Measurements from ENCODE around the gene SLC37A1.

SLC37A1 gene

DNA sequence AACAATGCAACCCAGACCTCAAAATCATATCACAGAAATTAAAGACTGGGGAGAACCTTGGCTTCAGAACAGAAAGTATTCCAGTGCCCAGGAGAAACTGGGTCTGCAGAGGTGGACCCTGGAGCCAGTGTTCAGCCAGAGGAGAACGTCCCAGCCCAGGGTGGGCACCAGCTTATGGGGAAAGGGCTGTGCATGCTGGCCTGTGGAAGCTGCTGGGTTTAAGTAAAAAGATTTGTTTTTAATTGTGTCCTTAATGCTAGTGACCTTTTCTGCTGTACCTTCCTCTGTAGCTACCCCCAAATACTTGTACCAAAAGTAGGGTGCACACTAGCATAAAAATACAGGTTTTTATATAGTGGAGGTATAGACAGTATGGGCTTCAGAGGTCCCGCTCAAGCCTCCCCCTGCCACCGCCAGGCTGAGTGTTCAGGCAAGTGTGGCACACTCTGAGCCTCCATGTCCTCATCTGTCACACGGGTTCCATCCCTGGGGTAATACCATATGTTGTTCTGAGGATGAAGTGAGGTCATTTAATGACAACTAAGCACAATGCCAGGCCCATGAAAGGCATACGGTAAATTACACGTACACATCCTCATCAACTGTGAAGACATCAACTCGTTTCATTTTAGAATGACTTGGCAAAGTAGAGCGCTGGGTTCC, 47.0 kb downstream of the SLC37A1 start:
- DNase-seq (ENCODE audit: low read depth in 3 of 3) = no peak

DNA sequence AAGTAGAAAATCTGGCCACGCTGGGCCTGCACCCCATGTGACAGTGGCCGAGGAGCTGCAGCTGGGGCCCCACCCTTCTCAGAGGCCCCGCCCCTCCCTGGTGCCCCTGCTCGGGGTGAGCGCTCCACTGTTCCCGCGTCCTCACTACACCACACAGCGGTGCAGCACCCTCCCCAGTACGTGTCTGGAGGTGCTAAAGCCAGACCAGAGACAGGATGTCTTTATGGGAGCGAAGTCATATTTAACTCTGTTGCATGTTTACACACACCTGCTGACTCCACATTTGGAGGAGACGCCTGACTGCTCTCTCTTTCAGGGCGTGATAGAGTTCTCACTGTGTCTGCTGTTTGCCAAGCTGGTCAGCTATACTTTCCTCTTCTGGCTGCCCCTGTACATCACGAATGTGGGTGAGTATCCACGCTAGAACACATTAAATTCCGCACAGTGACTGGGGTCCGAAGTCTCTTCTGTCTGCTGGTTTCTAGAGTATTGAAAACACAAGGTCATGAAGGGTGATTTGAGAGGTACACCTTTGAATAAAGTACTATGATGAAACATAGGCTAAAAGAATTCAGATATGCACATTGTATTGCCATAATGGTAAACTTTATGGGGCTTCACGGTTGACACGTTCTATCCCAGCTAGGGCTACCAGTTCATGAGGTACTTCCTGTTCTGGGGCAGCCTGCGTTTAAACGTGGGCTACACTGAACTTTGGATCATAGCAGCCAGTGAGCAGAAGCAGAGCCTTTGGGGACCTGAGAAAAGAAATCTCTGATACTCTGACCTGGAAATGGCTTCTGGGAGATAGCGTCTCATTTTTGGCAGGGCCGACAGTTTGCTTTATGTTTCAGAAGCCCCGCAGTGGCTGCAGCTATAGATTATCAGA, 48.4 kb downstream of the SLC37A1 start:
- no peak for DNase-seq (ENCODE audit: low read depth in 3 of 3)

DNA sequence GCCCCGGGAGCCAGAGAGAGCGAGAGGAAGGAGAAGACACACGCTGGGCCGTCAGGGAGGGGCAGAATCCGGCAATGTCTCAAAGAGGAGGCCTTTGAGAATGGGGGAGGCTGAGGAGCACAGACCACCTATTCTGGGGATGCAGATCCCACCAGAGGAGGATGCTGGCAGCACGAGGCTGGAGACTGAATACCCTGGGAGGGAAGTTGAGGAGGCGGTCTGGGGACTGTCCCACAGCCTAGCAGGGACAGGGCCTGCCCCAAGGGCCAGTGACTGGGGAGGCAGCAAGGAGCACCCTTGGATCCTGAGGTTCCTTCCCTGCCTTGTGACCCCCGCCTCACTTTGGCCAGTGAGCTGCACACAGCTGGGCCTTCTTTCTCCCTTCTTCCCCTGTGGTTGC, 49.2 kb downstream of the SLC37A1 start:
- no peak for DNase-seq (ENCODE audit: low read depth in 3 of 3)

DNA sequence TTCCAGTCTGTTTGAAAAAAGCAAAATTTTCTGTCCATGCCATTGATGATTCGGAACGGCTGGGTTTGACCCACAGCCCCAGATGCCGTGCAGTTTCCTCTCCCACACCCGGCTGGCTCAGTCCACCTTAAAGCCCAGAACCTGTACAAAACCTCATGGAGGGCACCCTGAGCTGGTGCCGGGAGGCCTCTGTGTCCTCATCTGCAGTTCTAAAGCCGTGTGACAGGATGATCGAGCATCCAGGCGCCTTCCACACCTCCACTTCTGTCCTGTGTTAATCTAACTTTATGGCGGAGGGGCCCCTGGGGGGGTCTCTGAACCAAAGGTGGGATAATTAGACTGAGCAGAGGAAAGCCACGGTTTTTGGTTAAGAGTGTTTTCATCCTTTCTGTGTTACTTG, 49.6 kb downstream of the SLC37A1 start:
- DNase-seq (ENCODE audit: low read depth in 3 of 3) = no peak

DNA sequence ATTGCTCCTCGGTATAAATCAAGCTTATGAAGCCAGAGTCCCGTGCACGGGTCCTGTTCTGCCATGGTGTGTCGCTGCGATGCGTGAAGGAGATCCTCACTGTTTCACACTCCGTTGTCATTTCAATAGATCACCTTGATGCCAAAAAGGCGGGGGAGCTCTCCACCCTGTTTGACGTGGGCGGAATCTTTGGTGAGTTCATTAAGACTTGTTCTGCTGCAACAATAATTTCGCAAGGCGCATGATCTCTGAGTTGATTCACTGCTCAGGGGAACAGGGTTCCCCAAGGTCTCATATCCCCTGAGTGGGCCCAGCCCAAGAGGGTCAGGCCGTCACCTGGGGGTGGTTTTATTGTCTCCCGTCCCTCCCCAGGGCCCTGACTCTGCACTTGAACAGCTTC, 50.0 kb downstream of the SLC37A1 start:
- DNase-seq (ENCODE audit: low read depth in 3 of 3) = no peak

DNA sequence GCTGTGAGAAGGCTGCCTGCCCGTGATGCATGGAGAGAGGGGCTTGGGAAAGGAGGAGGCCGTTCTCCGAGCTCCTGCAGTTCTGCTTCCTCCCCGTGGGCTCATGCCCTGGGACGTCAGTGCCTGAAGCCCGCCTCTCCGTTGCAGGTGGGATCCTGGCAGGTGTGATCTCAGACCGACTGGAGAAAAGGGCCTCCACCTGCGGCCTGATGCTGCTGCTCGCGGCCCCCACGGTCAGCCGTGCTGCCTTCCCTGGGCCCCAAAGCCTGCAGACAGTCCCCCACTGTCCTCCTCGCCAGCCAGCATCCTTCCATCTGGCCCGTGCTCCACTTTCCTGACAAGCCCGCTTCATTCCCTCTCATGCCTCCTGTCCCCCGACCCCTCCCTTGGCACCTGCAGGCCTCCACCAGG, 50.9 kb downstream of the SLC37A1 start:
- DNase-seq (ENCODE audit: low read depth in 3 of 3) = no peak

DNA sequence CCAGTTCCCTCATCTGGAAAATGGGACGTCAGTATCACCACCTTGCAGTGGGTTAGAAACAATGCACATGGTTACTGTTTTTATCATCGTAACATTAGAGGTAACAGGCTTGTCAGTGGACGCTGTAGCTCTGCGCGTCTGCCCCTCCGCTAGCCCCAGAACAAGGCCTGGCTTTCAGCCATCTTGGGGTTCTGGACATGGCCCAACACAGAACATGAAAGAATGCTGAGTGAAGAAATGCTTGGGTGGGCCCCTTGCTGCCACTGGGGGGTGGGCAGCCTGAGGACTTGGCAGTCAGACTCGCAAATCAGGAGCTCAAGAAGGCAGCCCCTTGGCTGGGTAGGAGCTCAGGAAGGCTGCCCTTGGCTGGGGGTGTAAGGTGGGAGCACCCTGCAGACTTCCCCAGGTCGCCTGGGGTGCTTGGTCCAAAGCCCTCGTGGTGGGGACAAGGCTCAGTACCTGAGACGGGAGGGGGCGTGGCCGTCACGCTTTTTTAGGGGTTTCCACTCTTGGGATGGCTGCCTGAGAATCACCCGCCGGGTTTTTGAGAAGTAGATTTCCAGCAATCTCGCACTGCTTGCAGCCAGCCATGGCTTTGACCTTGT, 51.7 kb downstream of the SLC37A1 start:
- no peak for DNase-seq (ENCODE audit: low read depth in 3 of 3)

DNA sequence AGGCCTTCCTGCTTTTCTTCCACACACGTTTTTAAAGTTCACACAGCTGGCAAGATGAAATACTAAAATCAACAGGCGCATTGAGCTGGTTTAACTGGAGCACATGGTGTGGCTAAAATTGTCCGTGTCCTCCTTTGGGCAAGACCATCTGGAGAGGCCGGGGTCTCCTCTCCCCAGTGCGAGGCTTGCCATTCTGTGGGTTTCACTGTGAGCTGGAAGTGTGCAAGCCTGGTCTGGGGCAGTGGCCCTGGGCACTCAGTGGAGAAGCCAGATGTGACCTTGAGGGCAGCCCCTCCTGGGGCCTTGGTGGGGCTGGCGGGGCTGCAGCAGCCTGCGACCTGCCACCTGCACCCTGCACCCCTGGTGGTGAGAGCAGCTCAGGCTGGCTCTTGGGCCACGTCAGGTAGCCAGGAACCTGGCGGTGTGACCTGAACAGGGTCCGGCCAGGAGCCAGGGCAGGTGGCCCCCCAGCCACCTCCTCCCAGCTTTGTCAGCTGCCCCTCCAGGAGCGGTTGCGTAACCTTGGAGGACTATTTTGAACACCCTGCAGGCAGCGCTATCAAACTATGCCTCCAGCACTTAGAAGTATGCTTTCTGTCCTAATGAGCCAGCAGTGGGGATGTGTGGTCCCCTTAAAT, 52.4 kb downstream of the SLC37A1 start:
- DNase-seq (ENCODE audit: low read depth in 3 of 3) = no peak

DNA sequence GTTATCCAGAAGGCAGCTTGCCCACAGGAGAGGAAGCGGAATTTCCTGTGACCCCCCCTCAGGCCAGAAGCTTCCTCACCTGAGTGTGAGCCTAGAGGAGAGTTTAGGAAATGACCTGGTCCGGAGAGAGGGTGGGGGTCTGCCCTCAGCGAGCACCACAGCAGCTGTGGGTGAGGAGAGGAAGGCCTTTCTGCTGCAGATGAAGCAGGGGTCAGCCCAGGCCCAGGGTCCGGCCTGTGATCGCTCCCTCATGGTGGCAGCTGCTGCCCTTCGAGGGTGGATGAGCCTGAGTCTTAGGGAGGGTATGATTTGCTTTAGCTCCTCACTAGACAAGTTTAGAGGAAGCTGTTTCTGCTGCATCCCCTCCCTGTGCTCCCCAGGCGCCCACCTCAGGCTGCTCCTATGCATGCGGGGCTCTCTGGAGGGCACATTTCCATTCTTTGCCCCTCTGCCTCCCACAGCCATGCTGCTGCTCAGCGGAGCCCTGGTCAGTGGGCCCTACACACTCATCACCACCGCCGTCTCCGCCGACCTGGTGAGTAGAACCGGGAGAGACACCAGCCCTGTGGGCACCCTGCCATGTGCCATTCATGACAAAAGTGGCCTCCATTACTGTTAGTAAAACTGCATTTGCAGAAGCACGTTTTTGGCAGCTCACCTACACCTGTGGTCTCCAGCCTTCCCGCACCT, 53.0 kb downstream of the SLC37A1 start:
- no peak for DNase-seq (ENCODE audit: low read depth in 3 of 3)

DNA sequence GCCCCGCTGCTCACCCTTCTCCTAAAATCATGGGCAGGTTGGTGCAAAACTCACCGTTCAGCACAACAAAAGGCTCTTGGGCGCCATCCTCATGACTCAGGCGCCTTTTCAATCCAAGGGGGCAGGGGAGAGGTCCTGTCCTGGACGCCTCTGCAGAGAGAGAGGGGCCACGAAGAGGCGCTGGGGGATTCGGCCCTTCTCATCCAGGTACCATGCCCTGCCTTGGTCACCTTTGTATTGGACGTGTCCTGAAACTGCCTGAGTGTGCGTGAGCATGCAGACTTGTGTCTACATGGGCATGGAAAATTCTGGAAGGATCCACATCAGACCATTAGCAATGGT, 53.5 kb downstream of the SLC37A1 start:
- DNase-seq (ENCODE audit: low read depth in 3 of 3) = no peak

DNA sequence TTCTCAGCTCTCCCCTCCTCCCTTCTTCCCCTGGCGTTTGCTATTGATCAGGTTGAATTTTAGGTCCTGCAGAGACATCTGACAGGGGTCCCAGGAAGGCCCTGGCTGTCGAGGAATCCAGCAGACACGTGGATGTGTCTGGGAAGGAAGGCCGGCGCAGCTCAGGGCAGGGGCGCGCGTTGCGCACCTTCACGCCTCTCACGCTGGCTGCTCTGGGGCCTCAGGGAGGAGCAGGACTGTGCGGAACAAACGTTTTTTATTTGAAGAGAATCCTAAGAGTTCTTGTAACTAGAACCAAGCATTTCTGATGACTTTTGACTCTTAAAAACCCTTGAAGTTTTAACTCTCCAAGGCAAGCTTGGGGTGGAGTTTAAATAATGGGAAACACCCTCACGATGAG, 54.2 kb downstream of the SLC37A1 start:
- DNase-seq (ENCODE audit: low read depth in 3 of 3) = no peak

DNA sequence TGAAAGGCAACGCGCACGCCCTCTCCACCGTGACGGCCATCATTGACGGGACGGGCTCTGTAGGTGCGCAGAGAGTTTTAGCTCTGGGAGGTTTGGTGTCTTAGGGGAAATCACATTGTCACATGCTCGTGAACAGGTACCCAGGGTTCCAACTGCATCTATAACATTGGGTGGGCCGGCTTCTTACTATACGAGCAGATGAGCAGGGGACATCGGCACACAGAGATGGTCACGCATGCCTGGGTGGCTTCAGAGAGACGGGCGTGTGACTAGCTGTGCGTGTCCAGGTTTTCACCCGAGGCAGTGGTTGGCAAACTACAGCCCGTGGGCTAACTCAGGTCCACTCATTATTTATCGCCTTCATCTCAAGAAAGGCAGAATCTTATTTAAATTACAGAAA, 54.7 kb downstream of the SLC37A1 start:
- no peak for DNase-seq (ENCODE audit: low read depth in 3 of 3)

DNA sequence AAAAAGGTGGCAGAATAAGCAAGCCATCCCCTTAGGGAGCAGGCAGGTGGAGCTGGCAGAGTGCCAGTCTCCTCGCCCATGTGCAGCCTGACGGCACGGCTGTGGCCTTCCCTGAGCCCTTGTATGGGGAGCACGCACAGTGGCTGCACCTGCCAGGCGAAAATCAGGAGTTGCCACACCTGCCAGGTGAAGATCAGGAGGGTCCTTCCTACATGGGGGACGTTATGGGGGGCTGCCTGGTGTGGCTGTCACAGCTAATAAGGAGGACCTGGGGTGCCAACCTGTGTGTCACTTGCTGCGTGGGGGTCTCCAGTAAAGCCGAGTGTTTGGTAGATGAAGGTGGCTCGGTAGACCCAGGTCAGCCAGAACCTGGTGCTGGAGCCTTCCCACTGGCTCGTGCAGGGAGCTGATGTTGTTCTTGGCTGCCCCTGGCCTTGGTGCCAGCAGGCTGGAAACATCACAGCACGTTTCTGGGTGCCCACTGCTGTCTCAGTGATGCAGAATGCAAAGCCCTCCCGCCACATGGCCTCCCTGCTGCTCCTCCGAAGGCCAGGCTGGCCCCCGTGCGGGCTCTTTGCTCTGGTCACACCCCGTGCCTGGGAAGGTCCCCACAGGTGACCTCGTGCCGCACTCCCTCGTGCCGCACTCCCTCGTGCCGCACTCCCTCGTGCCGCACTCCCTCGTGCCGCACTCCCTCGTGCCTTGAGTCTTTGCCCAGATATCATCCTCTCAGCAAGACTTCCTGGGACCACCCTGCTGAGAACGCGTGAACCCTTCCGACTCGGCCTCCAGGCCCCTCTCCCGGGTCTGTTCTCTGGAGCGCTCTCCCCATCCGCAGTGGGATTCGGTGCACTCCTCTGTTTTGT, 55.4 kb downstream of the SLC37A1 start:
- no peak for DNase-seq (ENCODE audit: low read depth in 3 of 3)

DNA sequence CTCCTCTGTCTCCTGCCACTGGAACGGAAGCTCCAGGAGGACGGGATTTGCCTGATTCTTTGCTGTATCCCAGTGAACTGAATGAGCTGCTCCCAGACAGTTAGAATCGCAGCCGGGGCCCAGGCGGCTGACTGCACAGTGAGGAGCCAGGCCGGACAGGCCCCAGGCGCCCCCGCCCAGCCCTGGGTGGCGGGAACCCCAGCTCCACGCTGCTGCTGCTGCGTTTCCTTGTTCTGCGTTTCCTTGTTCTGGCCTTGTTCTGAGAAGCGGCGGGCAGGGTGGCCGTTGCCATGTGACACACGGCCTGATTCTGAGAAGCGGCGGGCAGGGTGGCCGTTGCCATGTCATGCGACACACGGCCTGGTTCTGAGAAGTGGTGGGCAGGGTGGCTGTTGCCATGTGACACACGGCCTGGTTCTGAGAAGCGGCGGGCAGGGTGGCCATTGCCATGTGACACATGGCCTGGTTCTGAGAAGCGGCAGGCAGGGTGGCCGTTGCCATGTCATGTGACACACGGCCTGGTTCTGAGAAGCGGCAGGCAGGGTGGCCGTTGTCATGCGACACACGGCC, 56.2 kb downstream of the SLC37A1 start:
- DNase-seq (ENCODE audit: low read depth in 3 of 3) = no peak

DNA sequence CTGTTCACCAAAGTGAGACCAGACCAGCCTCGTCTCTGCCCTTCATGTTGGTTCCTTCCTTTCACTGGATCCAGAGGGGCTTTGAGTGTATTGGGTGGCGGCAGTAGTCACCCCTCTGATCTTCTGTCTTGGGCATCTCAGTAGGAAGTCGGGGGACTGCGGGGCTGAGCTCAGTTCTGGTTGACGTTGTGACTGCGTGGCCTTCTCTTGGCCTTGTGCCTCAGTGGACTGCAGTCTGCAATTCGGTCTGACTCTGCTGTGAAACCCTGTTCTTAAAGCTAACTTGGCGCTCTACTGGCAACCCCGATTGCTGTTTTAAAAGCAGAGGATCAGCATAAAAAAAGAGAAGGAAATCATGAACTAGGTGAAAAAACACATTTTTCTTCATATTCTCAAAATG, 56.7 kb downstream of the SLC37A1 start:
- DNase-seq (ENCODE audit: low read depth in 3 of 3) = no peak

DNA sequence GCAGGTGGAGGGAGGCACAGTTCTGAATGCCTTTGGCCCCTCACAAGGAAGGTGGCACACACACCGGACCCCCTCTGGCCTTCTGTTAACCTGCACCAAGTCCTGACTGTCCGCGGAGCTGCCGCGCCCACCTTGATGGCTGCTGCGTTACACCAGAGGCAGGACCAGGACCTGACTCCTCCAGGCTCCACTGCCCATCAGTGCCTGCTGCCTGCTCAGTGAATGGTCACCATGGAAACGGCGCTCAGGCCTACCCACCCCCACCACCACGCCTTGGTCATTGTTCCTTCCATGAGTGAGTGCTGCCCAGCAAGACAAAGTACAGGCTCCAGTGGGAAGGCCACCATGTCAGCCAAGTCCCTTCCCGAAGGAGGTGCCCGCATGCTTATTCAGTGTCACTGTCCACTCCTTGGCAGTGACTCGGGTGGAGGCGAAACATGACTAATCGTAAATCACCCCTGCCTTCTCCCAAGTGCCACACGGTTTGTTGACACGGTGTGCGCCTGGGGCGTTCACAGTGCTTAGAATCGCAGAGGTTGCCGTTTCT, 57.3 kb downstream of the SLC37A1 start:
- no peak for DNase-seq (ENCODE audit: low read depth in 3 of 3)

DNA sequence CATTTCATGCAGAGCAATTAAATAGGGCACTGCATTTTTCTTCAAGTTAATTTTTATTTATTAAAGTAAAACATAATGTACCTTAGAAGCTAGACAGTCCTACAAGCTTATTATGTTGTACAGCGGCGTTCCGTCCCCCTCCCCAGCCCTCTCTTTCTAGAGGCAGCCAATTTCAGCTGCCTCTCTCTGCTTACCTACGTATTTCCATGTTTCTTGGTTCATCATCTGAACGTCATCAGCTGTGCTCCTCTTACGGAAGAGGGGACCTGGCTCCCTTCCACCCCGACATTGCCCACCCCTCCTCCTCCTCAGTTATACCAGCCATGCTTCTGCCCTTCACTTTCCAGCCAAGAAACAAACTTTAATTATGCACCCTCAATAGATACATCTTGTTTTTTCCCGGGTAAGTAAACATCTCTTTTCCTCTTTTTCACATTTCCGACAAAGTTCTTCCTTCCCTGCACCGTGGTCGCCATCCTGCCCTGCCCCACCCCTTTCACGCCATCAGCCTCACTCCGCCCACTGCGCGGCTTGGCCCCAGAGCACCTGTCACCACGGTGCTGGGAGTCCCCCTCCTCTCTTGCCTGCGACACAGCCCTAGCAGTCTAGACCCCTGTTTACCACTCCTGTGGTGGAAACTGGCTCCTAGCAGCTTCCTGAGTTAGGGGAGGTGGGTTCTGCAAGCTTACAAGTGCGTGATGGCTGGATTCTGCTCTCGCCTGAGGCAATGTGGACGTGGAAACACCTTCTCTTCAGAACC, 57.9 kb downstream of the SLC37A1 start:
- no peak for DNase-seq (ENCODE audit: low read depth in 3 of 3)

DNA sequence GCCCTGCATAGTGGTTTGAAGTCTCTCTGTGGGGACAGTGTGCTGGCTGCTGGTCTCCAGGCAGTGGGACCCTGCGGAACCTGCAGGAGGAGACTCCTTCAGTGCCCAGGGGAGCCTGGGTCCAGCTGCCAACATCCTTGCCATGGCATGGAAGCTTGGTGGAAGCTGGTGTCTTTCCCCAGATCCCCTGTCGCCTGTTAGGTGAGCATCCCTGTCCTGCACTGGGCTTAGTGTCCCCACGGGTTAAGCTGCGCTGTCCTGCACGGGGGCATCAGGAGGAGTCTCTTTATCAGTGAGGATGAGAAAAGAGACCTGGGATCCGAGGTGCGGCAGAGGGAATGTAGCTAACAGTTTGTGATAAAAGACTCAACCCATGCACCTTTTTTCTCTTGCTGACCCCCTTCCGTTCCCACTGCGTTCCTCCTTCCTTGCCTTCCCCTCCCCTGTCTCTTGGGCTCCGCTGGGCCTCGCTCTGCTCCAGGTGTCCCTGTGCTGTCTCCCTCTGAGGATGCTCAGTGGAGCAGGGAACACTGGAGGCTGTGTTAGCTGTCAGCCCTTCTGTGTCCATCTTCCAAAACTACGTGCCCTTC, 59.3 kb downstream of the SLC37A1 start:
- DNase-seq (ENCODE audit: low read depth in 3 of 3) = no peak

Measured in stimulated activated CD4-positive, alpha-beta T cell treated with anti-CD3 and anti-CD28 coated beads, TNF-alpha, amount 100 ng/mL, for 4 hours (primary cell).